GM18907 (cell line): ENCODE measurements around the gene FUT6.
"Not testable (repeated sequence)": the region's sequence is repeated elsewhere in the genome, so short reads cannot be mapped to it uniquely, and the experiment has no call there.

Experiments
- ATAC-seq: cut with Tn5 transposase; IDR thresholded peaks from one replicate; pipeline ENCODE4 v1.9.1; 2021; ENCODE audit warnings: mild to moderate bottlenecking, moderate library complexity; ENCODE audit not compliant: unreplicated experiment

FUT6 gene

GRCh38 chr19:5863030-5863665, 23.6 kb upstream of the FUT6 start:
- no peak for ATAC-seq

- ATAC-seq = no peak
Observed at GRCh38 chr19:5857203-5858081, 17.9 kb upstream of the FUT6 start.

DNA sequence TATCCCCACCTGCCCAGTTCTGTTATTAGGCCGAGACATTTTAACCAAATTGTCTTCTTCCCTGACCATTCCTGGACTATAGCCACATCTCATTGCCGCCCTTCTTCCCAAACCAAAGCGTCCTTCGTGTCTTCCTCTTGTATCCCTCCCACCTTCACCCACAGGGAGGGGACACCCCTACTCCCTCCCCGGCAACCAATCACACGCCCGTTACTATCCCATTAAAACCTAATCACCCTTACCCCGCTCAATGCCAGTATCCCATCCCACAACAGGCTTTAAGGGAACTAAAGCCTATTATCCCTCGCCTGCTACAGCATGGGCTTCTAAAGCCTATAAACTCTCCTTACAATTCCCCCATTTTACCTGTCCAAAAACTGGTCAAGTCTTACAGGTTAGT, 15.6 kb upstream of the FUT6 start:
- not testable (repeated sequence) for ATAC-seq

- not testable (repeated sequence) for ATAC-seq
Observed at GRCh38 chr19:5854121-5854520, 14.6 kb upstream of the FUT6 start.

GRCh38 chr19:5851302-5851701, 11.8 kb upstream of the FUT6 start, which contains the start of gene FUT3:
TSS of gene FUT3 (minus strand) at chr19:5851449.
- ATAC-seq = no peak

GRCh38 chr19:5850743-5851293, 11.3 kb upstream of the FUT6 start:
- no peak for ATAC-seq

- ATAC-seq = no peak
Observed at GRCh38 chr19:5850189-5850588, 10.7 kb upstream of the FUT6 start.

DNA sequence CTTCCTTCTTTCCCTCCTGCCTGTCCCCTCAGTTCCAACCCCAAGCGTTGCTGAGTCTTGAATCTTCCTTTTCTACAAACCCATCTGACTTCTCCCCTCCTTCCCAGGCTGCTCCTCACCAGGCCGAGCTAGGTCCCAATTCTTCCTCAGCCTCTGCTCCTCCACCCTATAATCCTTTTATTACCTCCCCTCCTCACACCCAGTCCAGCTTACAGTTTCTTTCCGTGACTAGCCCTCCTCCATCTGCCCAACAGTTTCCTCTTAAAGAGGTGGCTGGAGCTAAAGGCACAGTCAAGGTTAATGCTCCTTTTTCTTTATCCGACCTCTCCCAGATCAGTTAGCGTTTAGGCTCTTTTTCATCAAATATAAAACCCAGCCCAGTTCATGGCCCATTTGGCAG, 9.1 kb upstream of the FUT6 start:
- ATAC-seq = not testable (repeated sequence)

DNA sequence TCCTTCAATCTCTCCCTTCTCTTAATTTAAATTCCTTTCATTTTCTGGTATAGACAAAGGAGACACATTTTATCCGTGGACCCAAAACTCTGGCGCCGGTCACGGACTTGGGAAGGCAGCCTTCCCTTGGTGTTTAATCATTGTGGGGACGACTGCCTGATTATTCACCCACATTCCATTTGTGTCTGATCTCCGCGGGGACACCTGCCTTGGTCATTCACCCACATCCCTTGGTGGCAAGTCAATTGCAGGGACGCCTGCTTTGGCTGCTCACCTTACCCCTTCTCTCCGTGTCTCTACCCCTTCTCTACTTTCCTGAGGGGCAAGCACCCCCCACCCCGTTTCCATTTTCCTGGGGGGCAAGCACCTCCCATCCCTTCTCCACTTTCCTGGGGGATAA, 8.3 kb upstream of the FUT6 start:
- not testable (repeated sequence) for ATAC-seq

DNA sequence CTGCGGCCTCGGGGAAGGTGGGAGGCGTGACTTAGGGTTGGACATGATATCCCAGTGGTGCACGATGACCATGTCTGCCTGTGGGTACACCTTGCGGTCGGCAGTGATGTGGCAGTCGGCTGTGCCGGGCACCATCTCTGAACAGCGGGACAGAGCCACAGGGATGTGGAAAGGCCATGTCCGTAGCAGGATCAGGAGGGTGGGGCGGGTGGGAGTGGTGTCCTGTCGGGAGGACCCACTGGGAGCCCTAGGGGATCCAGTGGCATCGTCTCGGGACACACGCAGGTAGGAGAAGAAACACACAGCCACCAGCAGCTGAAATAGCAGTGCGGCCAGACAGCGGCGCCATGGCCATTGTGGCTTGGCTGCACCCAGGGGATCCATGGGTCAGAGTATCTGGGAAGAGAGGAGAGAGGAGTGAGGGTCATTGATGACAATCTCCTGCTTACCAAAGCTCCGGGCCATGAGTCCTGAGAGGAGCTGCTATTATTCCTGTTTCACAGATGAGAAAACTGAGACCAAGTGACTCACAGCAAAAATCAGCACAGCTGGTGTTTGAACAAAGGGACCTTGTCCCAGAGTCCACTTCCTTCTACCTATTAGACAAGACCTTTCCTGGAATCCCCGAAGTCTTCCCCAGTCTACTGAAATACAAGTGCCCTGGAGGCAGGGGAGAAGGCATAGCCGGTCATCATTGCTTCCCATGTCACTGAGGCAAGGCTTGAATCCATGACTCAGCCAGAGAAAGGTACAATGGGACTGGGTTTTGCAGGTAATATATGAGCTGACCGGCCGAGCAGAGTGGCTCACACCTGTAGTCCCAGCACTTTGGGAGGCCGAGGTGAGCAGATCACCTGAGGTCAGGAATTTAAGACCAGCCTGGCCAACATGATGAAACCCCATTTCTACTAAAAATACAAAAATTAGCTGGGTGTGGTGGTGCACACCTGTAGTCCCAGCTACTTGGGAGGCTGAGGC, 5.2 kb upstream of the FUT6 start:
- ATAC-seq = no peak

DNA sequence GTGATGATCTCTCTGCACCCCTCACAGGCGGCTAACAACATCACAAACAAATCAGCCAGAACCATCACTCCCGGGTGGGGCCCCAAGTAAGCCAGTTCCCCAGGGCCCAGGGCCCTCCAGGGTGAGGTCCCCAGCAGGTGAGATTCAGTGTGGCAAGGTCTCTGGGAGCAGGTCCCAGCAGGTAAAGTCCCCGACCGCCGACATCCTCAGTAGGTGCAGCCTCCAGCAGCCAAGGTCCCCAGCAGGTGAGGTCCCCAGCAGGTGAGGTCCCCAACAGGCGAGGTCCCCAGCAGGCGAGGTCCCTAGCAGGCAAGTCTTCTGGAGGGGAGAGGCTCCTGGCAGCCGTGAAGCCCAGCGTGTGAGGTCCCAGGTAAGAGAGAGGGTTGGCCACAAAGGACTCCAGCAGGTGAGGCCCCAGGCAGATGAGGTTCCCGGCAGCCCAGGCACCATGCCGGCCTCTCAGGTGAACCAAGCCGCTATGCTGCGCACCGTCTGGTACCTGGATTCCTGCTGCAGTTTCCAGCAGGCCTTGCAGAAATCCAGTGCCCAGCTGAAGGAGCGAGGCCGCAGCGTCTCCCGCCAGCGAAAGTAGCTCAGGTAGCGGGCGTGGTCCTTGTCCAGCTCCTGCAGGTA, 3.9 kb upstream of the FUT6 start:
- no peak for ATAC-seq

GRCh38 chr19:5841735-5842111, 2.2 kb upstream of the FUT6 start:
- ATAC-seq = not testable (repeated sequence)

GRCh38 chr19:5838353-5839064, 993 bp downstream of the FUT6 start:
- ATAC-seq = no peak

DNA sequence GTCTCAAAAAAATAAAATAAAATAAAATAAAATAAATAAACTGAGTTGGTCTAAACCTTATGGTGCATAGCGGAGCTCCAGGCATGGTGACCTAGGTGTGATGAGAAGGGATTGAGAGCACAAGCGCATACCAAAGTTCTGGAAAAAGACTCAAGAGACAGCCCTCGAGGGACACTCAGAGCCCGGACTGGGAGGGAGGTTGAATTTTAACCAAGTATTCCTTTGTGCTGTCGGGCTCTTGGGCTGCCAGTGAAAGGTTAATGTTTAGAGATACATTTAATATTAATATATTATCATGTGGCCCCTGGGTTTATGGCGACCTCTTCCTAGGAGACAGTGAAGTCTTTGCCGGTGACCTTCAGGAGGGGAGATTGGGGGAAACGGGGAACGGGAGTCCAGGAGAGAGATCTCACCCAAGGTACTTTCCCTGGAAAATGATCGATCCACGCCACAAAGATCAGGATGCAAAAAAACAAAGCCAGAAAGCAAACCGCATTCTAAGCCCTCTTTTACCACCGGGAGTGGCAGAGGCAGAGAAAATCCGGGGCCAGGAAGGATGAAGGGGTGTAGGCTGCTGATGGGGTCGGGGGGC, 1.6 kb downstream of the FUT6 start:
- no peak for ATAC-seq

DNA sequence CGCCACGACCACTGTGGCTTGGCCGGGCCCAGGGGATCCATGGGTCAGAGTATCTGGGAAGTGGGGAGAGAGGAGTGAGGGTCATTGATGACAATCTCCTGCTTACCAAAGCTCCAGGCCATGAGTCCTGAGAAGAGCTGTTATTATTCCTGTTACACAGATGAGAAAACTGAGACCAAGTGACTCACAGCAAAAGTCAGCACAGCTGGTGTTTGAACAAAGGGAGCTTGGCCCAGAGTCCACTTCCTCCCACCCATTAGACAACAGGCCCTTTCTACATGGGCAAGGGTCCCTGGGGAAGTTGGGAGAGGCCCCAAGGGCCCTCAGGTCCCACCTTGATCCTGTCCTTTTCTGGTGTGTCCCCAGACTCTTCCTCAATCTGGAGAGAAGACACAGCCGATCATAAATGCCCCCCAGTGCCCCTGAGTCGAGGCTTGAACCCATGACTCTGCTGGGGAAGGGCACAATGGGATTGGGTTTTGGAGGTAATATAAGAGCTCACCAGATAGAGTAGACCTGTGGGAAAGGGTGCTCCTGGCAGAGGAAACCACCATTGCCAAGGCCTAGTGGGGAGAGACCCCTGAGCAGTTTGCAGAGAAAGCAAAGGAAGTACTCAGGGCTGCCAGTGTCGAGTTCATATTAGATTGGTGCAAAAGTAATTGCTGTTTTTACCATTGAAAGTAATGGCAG, 6.8 kb downstream of the FUT6 start:
- ATAC-seq = no peak

DNA sequence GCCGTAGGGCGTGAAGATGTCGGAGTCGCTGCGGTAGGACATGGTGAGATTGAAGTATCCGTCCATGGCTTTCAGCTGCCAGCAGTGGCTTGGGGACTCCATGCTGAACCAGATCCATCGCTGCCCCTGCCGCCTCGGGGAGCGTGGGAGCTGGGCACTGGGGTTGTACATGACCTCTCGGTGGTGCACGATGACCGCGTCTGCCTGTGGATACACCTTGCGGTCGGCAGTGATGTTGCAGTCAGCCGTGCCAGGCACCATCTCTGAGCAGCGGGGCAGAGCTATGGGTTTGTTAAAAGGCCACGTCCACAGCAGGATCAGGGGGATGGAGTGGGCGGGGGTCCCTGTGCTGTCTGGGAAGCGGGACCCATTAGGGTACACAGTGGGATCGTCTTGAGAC, 7.4 kb downstream of the FUT6 start:
- no peak for ATAC-seq

GRCh38 chr19:5831159-5831558, 8.3 kb downstream of the FUT6 start:
- no peak for ATAC-seq

DNA sequence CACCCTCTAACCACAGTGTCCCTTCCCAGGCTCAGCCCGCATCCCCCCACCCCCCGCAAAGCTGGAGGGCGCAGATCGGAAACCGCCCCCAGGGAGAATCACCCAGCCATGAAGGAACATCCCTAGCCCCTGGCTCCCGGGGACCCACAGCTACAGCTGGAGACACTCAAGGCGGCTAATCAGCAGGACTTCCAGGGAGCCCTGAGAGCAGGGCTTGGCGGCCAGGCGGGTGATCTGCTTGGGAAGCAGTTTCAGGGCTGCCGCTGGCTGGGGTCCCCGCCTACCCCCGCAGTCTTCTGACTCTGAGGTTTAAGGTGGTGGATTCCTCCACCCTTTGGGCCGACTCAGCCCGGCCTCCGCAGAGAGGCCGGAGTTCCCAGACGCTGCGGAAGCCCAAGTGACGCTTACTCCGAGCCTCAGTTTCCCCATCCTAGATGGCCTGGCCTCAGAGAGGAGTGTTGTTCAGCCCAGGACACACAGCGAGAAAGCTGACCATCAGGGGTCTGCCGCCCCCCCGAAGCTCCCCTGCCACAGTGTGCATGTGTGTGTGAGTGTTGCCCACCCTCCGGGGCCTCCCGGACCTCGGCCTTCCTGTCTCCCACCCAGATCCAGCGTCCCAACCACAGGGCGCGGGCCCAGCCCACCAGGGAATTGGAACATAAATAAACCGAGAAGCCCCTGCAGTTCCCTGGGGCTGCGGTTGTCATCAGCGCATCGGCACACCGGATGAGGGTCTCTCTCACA, 9.8 kb downstream of the FUT6 start:
- ATAC-seq = no peak
